NOMO-1 treated with DMSO at 0.1 percent for 48 hours (cell line): Measurements from ENCODE around the gene AXIN1.
"Not testable (repeated sequence)": the region's sequence is repeated elsewhere in the genome, so short reads cannot be mapped to it uniquely, and the experiment has no call there.

Experiments
- DNase-seq: peaks from one replicate; lab custom pipeline; 2025; ENCODE audit not compliant: unreplicated experiment; lab: John Stamatoyannopoulos, UW

Gene AXIN1

GRCh38 chr16:352547-353403 is at the start of gene AXIN1:
Gene AXIN1, minus strand, starts transcription at chr16:352723. Its CDS starts 5,698 bp downstream, at chr16:347025.
- DNase-seq: peak; percentile 98

GRCh38 chr16:401468-402348 is 49.2 kb upstream of the AXIN1 start, which contains the start of gene DECR2:
Gene DECR2, plus strand, starts transcription at chr16:401885. Its CDS starts 79 bp downstream, at chr16:401964.
- DNase-seq: peak; percentile 87

DNA sequence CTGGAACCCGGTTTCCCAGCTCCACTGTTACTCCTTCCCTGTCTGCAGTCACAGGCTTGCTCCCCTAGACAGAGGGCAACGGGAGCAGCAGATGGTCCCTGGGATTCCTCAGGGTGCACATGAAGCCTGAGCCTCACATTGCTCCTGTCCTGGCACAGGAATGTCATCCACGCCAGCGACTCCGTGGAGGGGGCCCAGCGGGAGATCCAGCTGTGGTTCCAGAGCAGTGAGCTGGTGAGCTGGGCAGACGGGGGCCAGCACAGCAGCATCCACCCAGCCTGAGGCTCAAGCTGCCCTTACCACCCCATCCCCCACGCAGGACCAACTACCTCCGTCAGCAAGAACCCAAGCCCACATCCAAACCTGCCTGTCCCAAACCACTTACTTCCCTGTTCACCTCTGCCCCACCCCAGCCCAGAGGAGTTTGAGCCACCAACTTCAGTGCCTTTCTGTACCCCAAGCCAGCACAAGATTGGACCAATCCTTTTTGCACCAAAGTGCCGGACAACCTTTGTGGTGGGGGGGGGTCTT is 47.6 kb upstream of the AXIN1 start:
- DNase-seq: no peak

DNA sequence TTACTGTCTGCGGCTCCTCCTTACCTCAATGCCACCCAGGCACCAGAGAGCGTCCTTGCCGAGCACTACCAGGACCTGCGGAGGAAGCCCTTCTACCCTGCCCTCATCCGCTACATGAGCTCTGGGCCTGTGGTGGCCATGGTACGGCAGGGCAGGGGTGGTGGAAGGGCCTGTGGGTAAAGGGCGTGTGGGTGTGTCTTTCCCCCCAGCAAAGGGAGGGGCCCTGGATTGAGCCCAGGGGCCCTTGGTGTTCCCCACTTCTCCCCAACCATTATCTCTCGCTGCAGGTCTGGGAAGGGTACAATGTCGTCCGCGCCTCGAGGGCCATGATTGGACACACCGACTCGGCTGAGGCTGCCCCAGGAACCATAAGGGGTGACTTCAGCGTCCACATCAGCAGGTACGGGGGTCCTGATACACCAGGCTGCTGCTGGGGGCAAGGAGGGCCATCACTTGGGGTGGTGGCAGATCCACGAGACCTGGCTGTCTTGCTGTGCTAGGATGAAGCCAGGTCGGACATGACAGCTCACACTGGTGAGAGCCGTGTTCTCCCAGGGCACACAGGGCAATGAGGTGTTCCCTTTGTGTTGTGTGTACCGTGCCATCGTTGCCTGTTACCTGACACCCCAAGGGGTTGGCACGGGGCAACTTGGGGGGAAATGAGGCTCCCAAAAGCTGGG is 47.0 kb upstream of the AXIN1 start:
- no peak for DNase-seq

- no peak for DNase-seq
Measured at GRCh38 chr16:398561-399339, 46.2 kb upstream of the AXIN1 start.

DNA sequence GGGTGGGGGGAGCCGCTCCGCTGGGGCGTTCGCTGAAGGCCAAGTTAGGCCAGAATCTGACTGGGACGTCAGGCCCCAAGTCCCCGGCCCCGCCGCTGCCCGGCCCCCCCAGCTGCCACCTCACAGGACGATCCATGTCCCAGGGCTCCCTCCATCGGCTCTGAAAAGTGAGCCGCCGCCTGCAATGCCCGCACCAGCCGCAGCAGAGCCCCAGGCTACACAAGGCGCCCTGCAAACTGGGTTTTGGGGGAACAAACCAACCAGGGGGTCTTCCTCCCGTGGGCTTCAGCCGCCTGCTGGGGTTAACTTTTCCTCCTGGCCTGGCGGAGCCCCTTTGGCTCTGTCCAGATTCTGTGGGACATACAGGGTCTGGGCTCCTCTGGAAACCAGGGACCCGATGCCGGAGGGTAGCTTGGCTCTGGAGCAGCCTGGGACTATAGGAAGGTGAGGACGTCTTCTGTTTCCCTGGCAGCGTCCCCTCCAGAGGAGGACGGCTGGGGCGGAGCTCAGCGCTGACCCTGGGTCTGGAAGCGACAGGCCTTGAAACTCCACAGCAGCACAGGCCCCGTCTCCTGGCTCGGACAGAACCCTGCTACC is 45.3 kb upstream of the AXIN1 start:
- DNase-seq: peak; percentile 38

- DNase-seq: peak; percentile 8
Measured at GRCh38 chr16:397135-397661, 44.7 kb upstream of the AXIN1 start, which contains the start of gene NME4. Gene NME4, plus strand, starts transcription at chr16:397199. Its CDS starts 24 bp downstream, at chr16:397223.

- no peak for DNase-seq
Measured at GRCh38 chr16:396605-397004, 44.1 kb upstream of the AXIN1 start.

DNA sequence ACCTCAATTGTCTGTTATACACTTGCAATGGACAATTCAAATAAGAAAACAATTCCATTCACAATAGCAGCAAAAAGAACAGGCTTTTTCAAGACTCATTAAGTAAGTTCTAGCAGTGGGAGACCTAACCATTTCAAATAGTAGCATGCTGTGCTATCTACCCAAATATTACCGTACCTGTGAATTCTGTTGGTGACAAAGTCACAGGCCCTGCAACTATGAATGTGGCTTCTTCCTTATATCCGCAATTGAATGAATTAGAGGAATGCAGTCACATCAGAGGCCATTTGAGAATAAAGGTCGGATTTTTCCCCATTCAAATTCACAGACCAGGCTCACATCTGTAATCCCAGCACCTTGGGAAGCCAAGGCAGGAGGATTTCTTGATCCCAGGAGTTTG is 43.7 kb upstream of the AXIN1 start:
- no peak for DNase-seq

DNA sequence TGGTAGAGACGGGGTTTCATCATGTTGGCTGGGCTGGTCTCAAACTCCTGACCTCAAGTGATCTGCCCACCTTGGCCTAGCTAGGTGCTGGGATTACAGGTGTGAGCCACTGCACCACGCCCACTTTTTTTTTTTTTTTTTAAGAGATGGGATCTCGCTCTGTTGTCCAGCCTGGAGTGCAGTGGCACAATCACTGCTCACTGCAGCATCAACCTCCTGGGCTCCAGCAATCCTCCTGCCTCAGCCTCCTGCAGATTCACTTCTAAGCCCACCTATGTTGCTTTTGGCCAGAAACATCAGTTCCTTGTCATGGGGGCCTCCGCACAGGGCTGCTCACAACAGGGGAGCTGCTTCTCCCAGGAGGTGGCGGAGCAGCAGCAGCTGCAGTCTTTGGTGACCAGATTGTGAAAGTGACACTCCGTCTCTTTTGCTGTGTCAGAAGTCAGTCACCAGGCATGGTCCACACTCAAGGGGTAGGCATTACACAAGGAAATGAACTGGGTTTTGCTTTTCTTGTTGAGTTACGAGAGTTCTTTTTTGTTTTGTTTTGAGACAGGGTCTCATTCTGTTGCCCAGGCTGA is 40.0 kb upstream of the AXIN1 start:
- DNase-seq: no peak

DNA sequence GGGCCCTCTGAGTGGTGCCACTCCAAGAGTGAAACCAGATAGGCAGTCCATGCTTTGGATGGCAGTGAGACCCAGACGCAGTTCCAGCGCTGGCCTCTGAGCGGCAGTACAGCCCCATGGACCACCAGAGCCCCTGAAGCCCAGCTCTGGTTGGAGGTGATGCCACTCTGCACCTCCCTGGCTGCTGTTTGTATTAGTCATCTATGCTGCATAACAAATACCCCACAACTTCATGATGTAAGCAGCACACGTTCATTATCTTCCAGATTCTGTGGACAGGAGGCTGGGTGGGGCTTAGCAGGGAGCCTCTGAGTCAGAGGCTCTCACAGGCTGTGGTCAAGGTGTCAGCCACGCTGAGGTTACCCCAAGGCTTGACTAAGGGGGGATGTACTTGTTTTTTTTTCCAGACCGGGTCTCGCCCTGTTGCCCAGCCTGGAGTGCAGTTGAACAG is 39.4 kb upstream of the AXIN1 start:
- peak; percentile 48 for DNase-seq

DNA sequence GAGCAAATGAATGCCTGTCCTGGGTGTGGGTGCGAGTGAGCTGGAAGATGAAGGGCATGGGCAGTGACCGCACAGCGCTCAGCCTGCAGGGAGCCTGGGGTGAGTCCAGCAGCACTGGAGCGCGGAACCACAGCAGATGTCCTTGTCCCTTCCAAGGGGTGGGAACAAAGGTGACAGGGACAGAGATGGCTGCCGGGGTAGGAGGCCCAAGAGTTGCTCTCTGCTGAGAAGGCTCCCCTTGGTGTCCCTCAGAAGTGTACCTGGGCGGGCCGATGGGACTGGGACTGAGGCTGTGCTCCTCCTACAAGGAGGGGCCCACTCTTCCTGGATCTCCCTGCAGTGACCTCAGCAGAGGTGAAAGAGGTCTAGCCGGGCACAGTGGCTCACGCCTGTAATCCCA is 36.8 kb upstream of the AXIN1 start:
- DNase-seq: no peak

DNA sequence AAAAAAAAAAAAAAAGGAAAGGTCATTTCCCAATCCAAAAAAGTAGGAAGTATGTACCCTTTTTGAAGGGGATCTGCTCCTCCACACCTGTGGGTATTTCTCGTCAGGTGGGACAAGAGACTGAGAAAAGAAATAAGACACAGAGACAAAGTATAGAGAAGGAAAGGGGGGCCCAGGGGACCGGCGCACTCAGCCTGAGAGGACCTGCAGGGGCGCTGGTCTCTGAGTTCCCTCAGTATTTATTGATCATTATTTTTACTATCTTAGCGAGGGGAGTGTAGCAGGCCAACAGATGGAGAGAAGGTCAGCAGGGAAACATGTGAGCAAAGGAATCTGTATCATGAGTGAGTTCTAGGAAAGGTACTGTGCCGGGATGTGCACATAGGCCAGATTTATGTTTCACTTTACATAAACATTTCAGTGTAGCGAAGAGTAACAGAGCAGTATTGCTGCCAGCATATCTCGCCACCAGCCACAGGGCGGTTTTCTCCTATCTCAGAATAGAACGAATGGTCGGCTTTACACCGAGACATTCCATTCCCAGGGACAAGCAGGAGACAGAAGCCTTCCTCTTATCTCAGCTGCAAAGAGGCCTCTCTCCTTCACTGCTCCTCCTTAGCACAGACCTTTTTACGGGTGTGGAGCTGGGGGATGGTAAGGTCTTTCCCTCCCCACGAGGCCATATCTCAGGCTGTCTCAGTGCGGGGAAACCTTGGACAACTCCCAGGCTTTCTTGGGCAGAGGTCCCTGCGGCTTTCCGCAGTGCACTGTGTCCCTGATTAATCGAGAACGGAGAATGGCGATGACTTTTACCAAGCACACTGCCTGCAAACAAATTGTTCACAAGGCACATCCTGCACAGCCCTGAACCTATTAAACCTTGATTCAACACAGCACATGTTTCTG is 35.5 kb upstream of the AXIN1 start:
- not testable (repeated sequence) for DNase-seq

GRCh38 chr16:386641-387156 is 34.2 kb upstream of the AXIN1 start:
- DNase-seq: no peak

DNA sequence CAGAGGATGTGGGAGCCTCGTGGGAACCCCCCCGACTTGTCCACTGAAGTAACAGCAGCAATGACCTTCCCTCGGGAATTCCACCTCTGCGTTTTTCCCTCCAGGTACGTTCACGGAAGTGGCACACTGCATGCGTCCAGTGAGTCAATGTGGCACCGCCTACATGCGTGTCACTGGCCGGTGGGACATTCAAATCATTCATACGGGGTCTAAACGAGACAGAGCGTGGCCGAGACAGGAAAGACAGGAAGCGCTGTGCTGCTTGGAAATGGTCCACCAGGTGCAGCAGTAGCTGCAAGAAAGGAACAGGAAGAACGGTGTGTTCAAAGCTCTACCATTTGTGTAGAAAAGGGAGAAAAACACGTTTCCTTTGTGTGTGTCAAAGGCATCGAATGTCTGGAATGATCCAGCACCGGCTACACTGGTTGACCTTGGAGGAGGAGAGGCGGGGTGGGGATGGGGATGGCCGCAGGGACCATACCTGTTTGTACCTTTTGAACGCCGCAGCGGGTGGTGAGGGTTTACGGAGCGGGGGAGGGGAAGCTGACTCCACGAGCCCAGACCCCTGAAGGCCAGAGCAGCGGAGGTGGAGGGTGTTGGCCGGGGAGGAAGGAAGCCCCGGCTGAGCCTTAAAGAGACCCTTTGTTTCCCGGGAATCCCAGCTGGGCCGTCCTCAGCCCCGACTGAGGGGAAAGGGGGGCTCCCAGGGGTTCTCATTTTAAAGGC is 31.0 kb upstream of the AXIN1 start:
- no peak for DNase-seq

DNA sequence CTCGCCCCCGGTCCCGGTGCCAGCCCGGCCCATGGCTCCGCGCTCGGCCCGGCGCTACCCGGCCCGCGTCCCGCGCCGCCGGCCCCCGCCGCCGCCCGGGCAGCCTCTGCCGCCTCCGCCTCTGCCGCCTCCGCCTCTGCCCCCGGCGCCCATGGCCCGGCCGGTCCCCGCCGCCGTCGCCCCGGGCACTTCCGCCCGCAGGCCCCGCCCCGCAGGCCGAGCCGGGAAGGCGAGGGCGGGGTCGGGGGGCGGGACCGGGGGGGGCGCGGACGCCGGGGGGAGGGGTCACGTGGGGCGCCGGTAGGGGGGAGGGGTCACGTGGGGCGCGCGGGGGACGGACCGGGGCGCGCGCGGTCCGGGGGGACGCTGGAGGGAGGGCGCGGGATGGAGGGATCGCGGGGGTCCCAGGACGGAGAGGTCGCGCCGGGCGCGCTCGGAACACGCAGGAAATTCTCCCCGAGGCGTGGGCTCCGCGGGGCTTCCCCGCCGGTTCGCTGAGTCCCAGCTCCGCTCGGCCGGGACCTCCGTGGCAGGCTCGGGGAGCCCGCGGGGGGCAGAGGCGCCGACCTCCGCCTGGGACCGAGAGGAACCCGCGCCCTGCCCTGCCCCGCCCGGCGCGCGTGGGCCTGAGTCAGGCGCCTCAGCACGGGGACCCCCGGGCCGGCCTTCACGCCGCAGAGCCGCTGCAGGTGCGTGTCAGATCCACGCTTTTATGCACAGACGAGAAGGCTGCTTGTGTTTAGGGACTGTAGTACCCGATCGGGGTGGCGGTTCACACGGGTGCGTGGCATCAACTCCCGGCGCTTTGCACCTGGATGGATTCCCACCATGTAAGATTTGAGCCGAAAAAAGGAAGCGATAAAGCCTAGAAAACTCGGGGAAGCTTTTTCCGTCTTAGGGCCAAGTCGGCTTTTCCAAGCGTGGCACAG is 29.5 kb upstream of the AXIN1 start, which contains the start of gene PGAP6:
TSS of gene PGAP6 (minus strand) at position 190 of the 929 bp plus-strand sequence. CDS start at position 33, 157 bp downstream.
- DNase-seq: peak; percentile 42
